GM21515 (cell line): ENCODE measurements around the gene SLC25A29.
"Not testable (repeated sequence)": the region's sequence is repeated elsewhere in the genome, so short reads cannot be mapped to it uniquely, and the experiment has no call there.

ENCODE experiments used
- ATAC-seq: cut with Tn5 transposase; IDR thresholded peaks from one replicate; pipeline ENCODE4 v1.9.1; 2021; ENCODE audit not compliant: unreplicated experiment

Gene SLC25A29

GRCh38 chr14:100312877-100313400, 6.7 kb upstream of the SLC25A29 start:
- ATAC-seq, result no peak

- ATAC-seq, result not testable (repeated sequence)
Observed at GRCh38 chr14:100312110-100312876, 6.0 kb upstream of the SLC25A29 start.

GRCh38 chr14:100309028-100309737, 2.9 kb upstream of the SLC25A29 start:
- ATAC-seq, result no peak

GRCh38 chr14:100308427-100308792, 2.2 kb upstream of the SLC25A29 start:
- ATAC-seq, result not testable (repeated sequence)

- no peak for ATAC-seq
Observed at GRCh38 chr14:100307766-100308426, 1.7 kb upstream of the SLC25A29 start.

GRCh38 chr14:100306998-100307765, 938 bp upstream of the SLC25A29 start:
- ATAC-seq, result peak; percentile 5

- no peak for ATAC-seq
Observed at GRCh38 chr14:100305324-100306100, 732 bp downstream of the SLC25A29 start.

- ATAC-seq, result no peak
Observed at GRCh38 chr14:100304825-100305323, 1.4 kb downstream of the SLC25A29 start.

GRCh38 chr14:100303925-100304324, 2.3 kb downstream of the SLC25A29 start:
- no peak for ATAC-seq

GRCh38 chr14:100303179-100303578, 3.1 kb downstream of the SLC25A29 start:
- ATAC-seq, result no peak

- ATAC-seq, result no peak
Observed at GRCh38 chr14:100302616-100303015, 3.6 kb downstream of the SLC25A29 start.

GRCh38 chr14:100299238-100299560, 7.0 kb downstream of the SLC25A29 start:
- ATAC-seq, result no peak

GRCh38 chr14:100298551-100299237, 7.5 kb downstream of the SLC25A29 start:
- ATAC-seq, result no peak

- peak; percentile 87 for ATAC-seq
Observed at GRCh38 chr14:100297320-100298300, 8.6 kb downstream of the SLC25A29 start.

GRCh38 chr14:100296729-100297128, 9.5 kb downstream of the SLC25A29 start:
- not testable (repeated sequence) for ATAC-seq

GRCh38 chr14:100296106-100296651, 10.1 kb downstream of the SLC25A29 start:
- ATAC-seq, result no peak

- no peak for ATAC-seq
Observed at GRCh38 chr14:100295376-100296105, 10.7 kb downstream of the SLC25A29 start.
